Measurements from ENCODE around the gene FLNB. TPM values are rescaled to one million over a fixed set of nuclear protein-coding genes. Genes with fewer than 3 reads are reported as not detected.
A peak's percentile ranks its signal among the peaks of the same experiment; 100 is the strongest.

Gene FLNB
- total RNA-seq, 2 experiments from 2014 or later: 33.3 to 37.9 TPM

GRCh38 chr3:58072763-58073130, 64.5 kb downstream of the FLNB start:
- H3K4me3 Mint-ChIP-seq: no peak overlapping the region
- CTCF ChIA-PET: no interaction called here
- no peaks in the 10 kb centered on the region for H3K9me3 Mint-ChIP-seq
- H3K4me1 Mint-ChIP-seq: peaks cover 11% of the 10 kb centered on the region
- H3K27ac Mint-ChIP-seq: no peak overlapping the region
- H3K36me3 Mint-ChIP-seq (ENCODE audit: low read depth): peaks cover 5% of the 10 kb centered on the region
- POLR2A ChIA-PET: no interaction called here
- no peak for DNase-seq
- H3K27me3 Mint-ChIP-seq: no peaks in the 10 kb centered on the region

GRCh38 chr3:58073301-58074108, 65.3 kb downstream of the FLNB start:
- Mint-ChIP-seq H3K4me1 (peaks cover 11% of the 10 kb centered on the region), H3K27me3 (no peaks in the 10 kb centered on the region), H3K4me3 (no peak overlapping the region), H3K36me3 (ENCODE audit: low read depth) (peaks cover 10% of the 10 kb centered on the region), H3K27ac (no peak overlapping the region), H3K9me3 (no peaks in the 10 kb centered on the region)
- CTCF ChIA-PET: no interaction called here
- POLR2A ChIA-PET: no interaction called here
- no peak for DNase-seq

GRCh38 chr3:58074116-58074715, 66.0 kb downstream of the FLNB start:
- H3K27me3 Mint-ChIP-seq: no peaks in the 10 kb centered on the region
- H3K27ac Mint-ChIP-seq: no peak overlapping the region
- H3K36me3 Mint-ChIP-seq (ENCODE audit: low read depth): peaks cover 14% of the 10 kb centered on the region
- no peak overlapping the region for H3K4me3 Mint-ChIP-seq
- no peak for DNase-seq
- no peaks in the 10 kb centered on the region for H3K9me3 Mint-ChIP-seq
- CTCF ChIA-PET: no interaction called here
- POLR2A ChIA-PET: no interaction called here
- peaks cover 11% of the 10 kb centered on the region for H3K4me1 Mint-ChIP-seq

DNA sequence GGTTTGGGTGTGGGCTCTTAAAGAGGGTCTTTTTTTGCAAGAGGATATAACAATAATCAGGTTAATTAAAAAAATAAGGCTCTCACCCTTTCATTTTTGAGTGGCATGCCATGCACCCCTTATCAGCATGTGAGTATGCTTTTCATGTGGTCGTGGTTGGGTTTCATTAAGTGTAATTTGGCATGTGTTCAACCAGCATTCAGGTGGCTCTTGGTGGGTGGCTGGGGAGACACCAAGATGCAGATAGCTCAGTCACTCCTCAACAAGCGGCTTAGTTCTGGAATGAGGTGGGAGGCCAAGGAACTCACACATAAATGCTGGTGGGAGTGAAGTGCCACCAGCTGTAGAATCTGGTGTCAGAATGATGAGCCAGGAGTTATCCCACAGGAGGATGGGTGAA, 66.8 kb downstream of the FLNB start:
- H3K4me3 Mint-ChIP-seq: no peak overlapping the region

GRCh38 chr3:58077596-58078285, 69.5 kb downstream of the FLNB start:
- Mint-ChIP-seq H3K9me3 (no peaks in the 10 kb centered on the region), H3K4me1 (peaks cover 17% of the 10 kb centered on the region), H3K36me3 (ENCODE audit: low read depth) (peaks cover 33% of the 10 kb centered on the region), H3K27ac (no peak overlapping the region), H3K4me3 (no peak overlapping the region), H3K27me3 (no peaks in the 10 kb centered on the region)
- ChIA-PET POLR2A (no interaction called here), CTCF (no interaction called here)
- DNase-seq: no peak

More for the DNA sequence above, 66.8 kb downstream of the FLNB start:
- H3K36me3 Mint-ChIP-seq (ENCODE audit: low read depth): peaks cover 21% of the 10 kb centered on the region
- H3K27me3 Mint-ChIP-seq: no peaks in the 10 kb centered on the region
- no peaks in the 10 kb centered on the region for H3K9me3 Mint-ChIP-seq
- ChIA-PET POLR2A (no interaction called here), CTCF (no interaction called here)
- no peak for DNase-seq
- no peak overlapping the region for H3K27ac Mint-ChIP-seq
- H3K4me1 Mint-ChIP-seq: peaks cover 11% of the 10 kb centered on the region

DNA sequence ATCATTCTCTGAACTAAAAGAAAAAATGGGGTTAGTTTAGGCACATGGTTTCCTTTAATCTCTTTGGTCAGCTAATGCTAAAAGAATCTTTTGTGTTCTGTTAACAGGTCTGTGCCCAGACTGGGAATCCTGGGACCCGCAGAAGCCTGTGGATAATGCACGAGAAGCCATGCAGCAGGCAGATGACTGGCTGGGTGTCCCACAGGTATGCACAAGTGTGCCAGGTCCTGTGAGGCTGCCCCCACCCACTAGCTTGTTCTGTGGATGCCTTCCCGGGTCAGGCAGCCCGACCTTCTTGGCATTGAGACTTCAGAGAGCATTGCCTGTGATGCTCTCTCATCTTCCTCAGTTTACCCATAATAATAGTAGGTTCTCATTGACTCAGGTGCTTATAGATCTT, 70.4 kb downstream of the FLNB start:
- CTCF ChIA-PET: no interaction called here
- POLR2A ChIA-PET: interaction anchor here (0.6 kb wide), 1 partner anchor 56 kb away, joined by 4 read pairs; no protein-coding TSS in a partner anchor
- H3K27ac Mint-ChIP-seq: no peak overlapping the region
- no peak overlapping the region for H3K4me3 Mint-ChIP-seq
- H3K27me3 Mint-ChIP-seq: no peaks in the 10 kb centered on the region
- DNase-seq: no peak
- H3K9me3 Mint-ChIP-seq: no peaks in the 10 kb centered on the region
- H3K36me3 Mint-ChIP-seq (ENCODE audit: low read depth): peaks cover 34% of the 10 kb centered on the region
- H3K4me1 Mint-ChIP-seq: peaks cover 17% of the 10 kb centered on the region

DNA sequence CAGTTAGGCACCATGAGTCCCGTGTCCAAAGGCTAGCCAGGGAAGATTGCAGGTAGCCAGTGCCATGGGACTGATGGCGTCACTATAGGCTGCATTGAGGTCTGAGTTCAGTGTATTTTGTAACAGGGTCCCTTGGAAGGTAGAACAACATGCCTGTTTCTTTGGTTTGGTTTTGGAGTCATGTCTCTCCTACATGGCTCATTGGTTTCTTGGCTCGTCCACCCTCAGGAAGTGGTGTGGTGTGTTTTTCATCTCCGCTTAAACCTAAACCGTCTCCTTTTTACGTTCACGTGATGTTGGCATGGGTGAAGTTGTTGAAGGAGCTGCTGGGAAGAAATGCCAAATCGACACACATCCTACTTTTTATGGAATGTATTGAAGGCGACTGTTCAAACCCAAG, 71.6 kb downstream of the FLNB start:
- ChIA-PET CTCF (no interaction called here), POLR2A (interaction anchor here (1.8 kb wide), 1 partner anchor 44 kb away, joined by 5 read pairs; no protein-coding TSS in a partner anchor)
- H3K4me1 Mint-ChIP-seq: peaks cover 12% of the 10 kb centered on the region
- no peak for DNase-seq
- H3K27ac Mint-ChIP-seq: no peak overlapping the region
- no peaks in the 10 kb centered on the region for H3K27me3 Mint-ChIP-seq
- no peak overlapping the region for H3K4me3 Mint-ChIP-seq
- H3K36me3 Mint-ChIP-seq (ENCODE audit: low read depth): peaks cover 34% of the 10 kb centered on the region
- H3K9me3 Mint-ChIP-seq: no peaks in the 10 kb centered on the region

DNA sequence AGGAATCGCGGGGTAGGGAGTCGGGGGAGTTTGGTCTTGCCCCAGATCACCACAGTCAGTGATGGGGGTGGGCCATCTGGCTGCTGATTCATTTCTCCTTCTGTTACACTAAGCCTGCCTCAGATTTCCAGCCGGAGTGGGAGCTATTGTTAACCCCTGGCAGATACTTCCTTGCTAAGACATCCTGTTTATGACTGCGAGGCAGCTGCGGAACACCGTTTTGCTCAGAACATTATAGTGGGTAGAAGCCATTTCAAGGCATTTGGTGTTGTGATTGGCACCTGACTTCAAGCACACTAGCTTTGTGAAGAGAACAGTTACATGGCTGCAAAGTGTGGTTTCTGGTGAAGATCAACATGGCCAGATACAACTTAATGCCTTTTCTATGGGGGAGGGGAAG, 73.8 kb downstream of the FLNB start:
- Mint-ChIP-seq H3K9me3 (no peaks in the 10 kb centered on the region), H3K4me1 (peaks cover 24% of the 10 kb centered on the region), H3K4me3 (no peak overlapping the region), H3K27ac (no peak overlapping the region), H3K27me3 (no peaks in the 10 kb centered on the region), H3K36me3 (ENCODE audit: low read depth) (peaks cover 29% of the 10 kb centered on the region)
- DNase-seq: no peak
- ChIA-PET POLR2A (no interaction called here), CTCF (interaction anchor here (1.6 kb wide), 1 partner anchor 95 kb away, joined by 3 read pairs; no protein-coding TSS in a partner anchor)

DNA sequence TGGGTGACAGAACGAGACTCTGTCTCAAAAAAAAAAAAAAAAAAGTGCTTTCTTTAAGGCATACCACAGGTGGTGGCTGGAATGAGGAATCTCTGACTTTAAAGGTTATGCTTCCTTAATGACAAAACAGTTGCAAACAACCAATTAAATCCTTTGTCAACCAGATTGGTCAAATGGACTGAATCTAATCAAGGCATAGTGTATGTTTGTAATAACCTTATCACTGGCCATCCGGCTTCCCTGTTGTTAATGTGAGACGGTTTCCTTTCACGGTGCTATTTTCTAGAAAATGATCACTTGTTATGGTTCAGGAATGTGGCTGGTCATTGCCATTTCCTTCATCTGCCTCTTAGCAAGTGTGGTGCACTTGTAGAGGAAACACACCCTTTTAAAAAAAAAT, 75.9 kb downstream of the FLNB start:
- Mint-ChIP-seq H3K27ac (no peak overlapping the region), H3K36me3 (ENCODE audit: low read depth) (peaks cover 25% of the 10 kb centered on the region), H3K4me1 (peaks cover 26% of the 10 kb centered on the region), H3K9me3 (no peaks in the 10 kb centered on the region), H3K4me3 (no peak overlapping the region), H3K27me3 (no peaks in the 10 kb centered on the region)
- ChIA-PET CTCF (no interaction called here), POLR2A (no interaction called here)
- DNase-seq: no peak

DNA sequence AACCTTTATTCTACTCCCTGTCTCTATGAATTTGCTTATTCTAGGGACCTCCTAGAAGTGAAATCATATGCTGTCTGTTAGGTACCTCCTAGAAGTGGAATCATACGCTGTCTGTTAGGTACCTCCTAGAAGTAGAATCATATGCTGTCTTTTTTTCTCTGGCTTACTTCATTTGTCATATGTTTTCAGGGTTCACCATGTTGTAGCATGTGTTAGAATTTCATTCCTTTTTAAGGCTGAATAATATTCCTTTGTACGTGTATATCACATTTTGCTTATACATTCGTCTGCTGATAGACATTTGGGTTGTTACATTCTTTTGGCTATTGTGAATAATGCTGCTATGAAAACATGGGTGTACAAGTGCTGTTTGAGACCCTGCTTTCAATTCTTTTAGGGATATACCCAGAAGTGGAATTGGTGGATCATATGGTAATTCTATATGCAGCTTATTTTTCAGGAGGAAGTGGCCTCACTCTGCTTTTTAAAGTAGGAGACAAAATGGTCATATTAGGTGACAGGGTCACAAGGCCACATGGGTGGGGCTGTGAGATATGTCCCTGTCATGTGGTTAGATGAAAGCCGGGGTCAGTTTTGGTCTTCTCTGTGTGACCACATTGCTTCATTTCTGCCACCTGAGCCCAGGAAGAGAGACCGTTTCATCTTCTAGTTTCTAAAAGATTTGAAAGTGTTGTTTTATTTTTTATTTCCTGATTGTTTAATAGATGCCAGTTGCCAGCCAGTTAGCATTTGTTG, 76.7 kb downstream of the FLNB start:
- Mint-ChIP-seq H3K27me3 (no peaks in the 10 kb centered on the region), H3K4me1 (peaks cover 26% of the 10 kb centered on the region), H3K27ac (peak overlapping the region; percentile 36), H3K9me3 (no peaks in the 10 kb centered on the region), H3K4me3 (no peak overlapping the region), H3K36me3 (ENCODE audit: low read depth) (peaks cover 18% of the 10 kb centered on the region)
- POLR2A ChIA-PET: interaction anchor here (0.9 kb wide), 1 partner anchor 21 kb away, joined by 3 read pairs; no protein-coding TSS in a partner anchor
- no peak for DNase-seq
- CTCF ChIA-PET: interaction anchor here (0.6 to 1.2 kb wide), 2 partner anchors 83 to 92 kb away, joined by 3 read pairs; no protein-coding TSS in a partner anchor

DNA sequence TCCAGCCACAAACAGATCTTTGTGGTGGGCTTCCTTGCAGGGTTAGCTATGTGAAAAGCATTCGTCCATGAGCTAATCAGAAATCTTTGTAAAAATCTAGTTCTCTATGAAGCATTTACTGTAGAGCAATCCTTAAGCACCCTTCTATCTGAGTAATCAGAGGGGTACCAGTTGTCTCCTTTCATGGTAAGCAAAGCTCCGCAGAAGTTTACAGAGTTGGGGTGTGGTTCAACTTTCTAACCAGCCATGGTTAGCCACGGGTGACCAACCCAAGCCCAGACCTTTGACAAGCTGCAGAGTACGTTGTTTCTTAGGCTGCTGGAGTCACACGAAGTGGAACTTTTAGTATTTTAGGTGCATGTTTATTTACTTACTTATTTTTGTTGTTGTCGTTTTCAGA, 77.4 kb downstream of the FLNB start:
- peaks cover 26% of the 10 kb centered on the region for H3K4me1 Mint-ChIP-seq
- no peaks in the 10 kb centered on the region for H3K9me3 Mint-ChIP-seq
- no peaks in the 10 kb centered on the region for H3K27me3 Mint-ChIP-seq
- H3K27ac Mint-ChIP-seq: peak overlapping the region; percentile 36
- H3K4me3 Mint-ChIP-seq: no peak overlapping the region
- peak; percentile 29 for DNase-seq
- ChIA-PET CTCF (interaction anchor here (0.6 to 1.2 kb wide), 4 partner anchors 15 to 92 kb away, joined by 3 to 4 read pairs (median 3); no protein-coding TSS in a partner anchor), POLR2A (interaction anchor here (0.9 kb wide), 1 partner anchor 22 kb away, joined by 3 read pairs; no protein-coding TSS in a partner anchor)
- H3K36me3 Mint-ChIP-seq (ENCODE audit: low read depth): peaks cover 16% of the 10 kb centered on the region

DNA sequence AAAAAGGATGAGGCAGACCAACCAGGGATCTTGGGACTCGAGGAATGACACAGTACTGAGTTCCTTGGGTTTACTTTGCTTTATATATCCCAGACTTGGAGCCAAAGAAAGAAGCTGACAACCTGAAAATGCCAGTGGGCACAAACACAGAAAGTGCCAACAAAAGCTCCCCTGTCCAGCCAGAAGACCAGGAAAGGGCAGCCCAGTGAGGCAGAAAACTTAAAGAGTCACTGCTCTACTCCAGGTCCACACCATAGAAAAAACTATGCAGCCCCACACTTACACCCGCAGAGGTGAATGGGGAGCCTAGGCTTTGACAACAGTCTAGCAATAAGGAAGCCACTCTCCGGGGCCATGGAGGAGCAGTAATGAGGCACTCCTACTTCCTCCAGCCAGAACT, 80.3 kb downstream of the FLNB start:
- H3K36me3 Mint-ChIP-seq (ENCODE audit: low read depth): peaks cover 5% of the 10 kb centered on the region
- no peaks in the 10 kb centered on the region for H3K9me3 Mint-ChIP-seq
- peaks cover 19% of the 10 kb centered on the region for H3K4me1 Mint-ChIP-seq
- DNase-seq: no peak
- no peak overlapping the region for H3K27ac Mint-ChIP-seq
- no peaks in the 10 kb centered on the region for H3K27me3 Mint-ChIP-seq
- ChIA-PET POLR2A (interaction anchor here (0.6 kb wide), 1 partner anchor 78 kb away, joined by 3 read pairs; no protein-coding TSS in a partner anchor), CTCF (no interaction called here)
- H3K4me3 Mint-ChIP-seq: no peak overlapping the region

GRCh38 chr3:58090351-58090750, 82.1 kb downstream of the FLNB start:
- POLR2A ChIA-PET: no interaction called here
- no peak for DNase-seq
- H3K36me3 Mint-ChIP-seq (ENCODE audit: low read depth): peaks cover 5% of the 10 kb centered on the region
- peaks cover 10% of the 10 kb centered on the region for H3K4me1 Mint-ChIP-seq
- H3K27me3 Mint-ChIP-seq: no peaks in the 10 kb centered on the region
- CTCF ChIA-PET: no interaction called here
- H3K4me3 Mint-ChIP-seq: no peak overlapping the region
- no peak overlapping the region for H3K27ac Mint-ChIP-seq
- no peaks in the 10 kb centered on the region for H3K9me3 Mint-ChIP-seq
